Measurements from ENCODE around the gene RFT1.

RFT1 gene

DNA sequence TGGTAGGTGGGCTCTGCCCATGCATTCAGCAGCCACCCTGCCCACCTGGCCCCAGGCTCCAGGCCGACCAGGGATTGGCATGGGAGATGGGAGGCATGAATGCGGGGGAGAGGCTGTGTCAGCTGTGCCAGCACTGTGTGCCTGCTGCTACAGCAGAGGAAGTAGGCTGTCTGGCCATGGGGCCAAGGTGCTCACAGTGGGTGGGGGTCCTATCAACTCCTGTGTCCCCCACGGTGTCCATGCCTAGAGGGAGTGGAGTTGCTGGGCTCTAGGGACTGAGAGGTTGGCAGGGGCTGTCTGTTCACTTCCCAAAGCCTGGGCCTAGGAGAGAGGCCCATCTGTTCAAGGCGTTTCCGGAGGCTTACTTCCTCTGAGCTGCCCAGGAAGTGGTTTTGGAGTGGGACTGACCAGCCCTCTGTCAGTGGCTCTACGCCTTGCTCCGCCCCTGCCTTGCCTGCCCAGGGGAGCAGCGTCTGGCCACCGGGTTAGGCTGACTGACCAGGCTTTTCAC is 36.6 kb upstream of the RFT1 start:
- no peak for DNase-seq (ENCODE audit: low read depth, low spot score)
- Histone ChIP-seq H3K27ac (no peak overlapping the region), H3K9me3 (ENCODE audit: low read depth, low read length) (no peaks in the 10 kb centered on the region), H3K36me3 (ENCODE audit: insufficient read depth, low read length) (no peaks in the 10 kb centered on the region), H3K4me3 (no peak overlapping the region), H3K9ac (ENCODE audit: insufficient read length) (no peak overlapping the region)
- TF ChIP-seq EZH2 (IDR thresholded peaks at IDR 0.05) (no peak), FOXP2 (optimal IDR thresholded peaks at IDR 0.05; ENCODE audit: control extremely low read depth, extremely low read length, insufficient read depth) (no peak), POLR2AphosphoS5 (IDR thresholded peaks at IDR 0.05; ENCODE audit: borderline replicate concordance, low read depth, low read length) (no peak)

DNA sequence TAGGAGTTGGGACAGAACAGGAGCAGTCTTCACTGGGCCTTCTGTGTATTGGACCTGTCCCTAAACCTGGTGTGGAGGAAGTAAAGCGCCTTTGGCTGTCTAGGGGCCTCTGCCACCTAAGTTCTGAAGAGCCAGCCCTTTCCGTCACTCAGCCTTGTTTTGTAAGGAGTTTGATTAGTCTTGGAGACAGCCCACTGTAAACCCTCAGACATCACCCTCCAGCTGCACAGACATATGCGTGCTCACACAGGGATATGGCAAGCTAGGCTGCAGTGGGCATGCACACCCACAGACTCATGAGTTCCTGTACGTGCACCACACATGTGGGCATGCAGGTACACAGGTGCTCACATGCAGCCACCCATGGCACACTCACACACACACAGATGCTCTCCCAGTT is 36.0 kb upstream of the RFT1 start:
- Histone ChIP-seq H3K9ac (ENCODE audit: insufficient read length) (no peak overlapping the region), H3K27ac (no peak overlapping the region), H3K4me3 (no peak overlapping the region), H3K36me3 (ENCODE audit: insufficient read depth, low read length) (no peaks in the 10 kb centered on the region), H3K9me3 (ENCODE audit: low read depth, low read length) (no peaks in the 10 kb centered on the region)
- TF ChIP-seq EZH2 (IDR thresholded peaks at IDR 0.05) (no peak), POLR2AphosphoS5 (IDR thresholded peaks at IDR 0.05; ENCODE audit: borderline replicate concordance, low read depth, low read length) (no peak), FOXP2 (optimal IDR thresholded peaks at IDR 0.05; ENCODE audit: control extremely low read depth, extremely low read length, insufficient read depth) (no peak)
- no peak for DNase-seq (ENCODE audit: low read depth, low spot score)

DNA sequence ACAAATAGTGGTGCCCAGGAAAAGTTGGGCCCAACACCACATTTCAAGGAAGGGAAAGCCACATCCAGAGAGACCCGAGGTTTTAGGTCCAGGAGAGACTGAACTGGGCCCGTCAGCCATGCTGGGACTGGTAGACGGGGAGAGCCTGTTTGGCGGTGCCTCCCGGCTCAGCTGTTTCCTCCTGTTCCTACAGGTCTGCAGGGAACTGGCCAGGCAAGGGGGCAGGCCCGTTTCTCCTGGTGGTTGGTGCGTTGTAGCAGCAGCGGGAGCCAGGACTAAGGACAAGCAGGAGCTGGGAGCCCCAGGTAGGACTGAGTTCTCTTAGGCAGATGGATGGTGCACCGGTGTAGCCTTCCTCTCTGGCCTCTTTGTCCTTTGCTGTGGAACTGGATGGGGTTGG is 34.7 kb upstream of the RFT1 start:
- TF ChIP-seq POLR2AphosphoS5 (IDR thresholded peaks at IDR 0.05; ENCODE audit: borderline replicate concordance, low read depth, low read length), result no peak
- no peak for TF ChIP-seq EZH2 (IDR thresholded peaks at IDR 0.05)
- TF ChIP-seq FOXP2 (optimal IDR thresholded peaks at IDR 0.05; ENCODE audit: control extremely low read depth, extremely low read length, insufficient read depth), result no peak
- Histone ChIP-seq H3K36me3 (ENCODE audit: insufficient read depth, low read length) (no peaks in the 10 kb centered on the region), H3K9ac (ENCODE audit: insufficient read length) (no peak overlapping the region), H3K9me3 (ENCODE audit: low read depth, low read length) (no peaks in the 10 kb centered on the region), H3K4me3 (no peak overlapping the region), H3K27ac (no peak overlapping the region)
- no peak for DNase-seq (ENCODE audit: low read depth, low spot score)

DNA sequence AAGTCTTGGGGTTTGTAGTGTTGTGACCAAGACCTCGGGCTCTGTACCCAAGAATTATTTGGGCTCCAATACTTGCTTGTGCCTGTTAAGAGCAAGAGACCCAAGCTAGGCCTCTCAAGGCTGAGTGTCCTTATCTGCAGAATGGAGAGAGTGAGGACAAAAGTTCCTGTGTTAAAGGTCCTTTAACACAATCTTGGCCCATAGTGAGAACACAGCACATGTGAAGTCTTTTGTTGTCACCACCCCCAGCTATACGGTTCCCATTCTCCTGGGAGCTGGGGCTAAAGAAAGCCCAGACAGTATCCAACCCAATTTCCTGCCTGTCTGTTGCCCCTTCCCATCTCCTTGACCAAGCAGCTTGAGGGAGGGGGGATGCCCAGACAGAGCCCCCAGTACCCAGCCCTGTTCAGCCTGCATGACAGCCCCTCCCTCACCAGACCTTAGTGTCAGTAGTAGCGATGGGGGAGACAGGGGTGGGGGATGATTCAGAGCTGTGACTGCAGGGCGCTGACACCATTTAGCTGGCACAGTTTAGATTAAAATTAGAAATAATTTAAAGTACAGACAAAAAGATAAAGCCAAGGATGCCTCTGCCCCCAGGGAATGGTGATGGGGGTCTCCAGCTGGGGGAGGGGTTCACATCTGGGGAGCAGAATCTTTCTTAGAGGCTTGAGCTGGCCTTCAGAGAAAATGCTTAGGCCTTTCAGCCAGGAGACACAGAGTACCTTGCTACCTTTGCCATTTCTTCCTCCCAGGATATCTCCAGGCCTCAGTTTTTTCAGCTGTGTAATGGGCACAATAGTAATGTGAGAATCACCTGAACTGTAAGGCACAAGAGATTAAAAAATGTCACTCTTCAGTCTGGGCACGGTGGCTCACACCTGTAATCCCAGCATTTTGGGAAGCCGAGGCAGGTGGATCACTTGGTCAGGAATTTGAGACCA is 33.5 kb upstream of the RFT1 start:
- Histone ChIP-seq H3K36me3 (ENCODE audit: insufficient read depth, low read length) (no peaks in the 10 kb centered on the region), H3K27ac (no peak overlapping the region), H3K9me3 (ENCODE audit: low read depth, low read length) (no peaks in the 10 kb centered on the region), H3K9ac (ENCODE audit: insufficient read length) (no peak overlapping the region), H3K4me3 (no peak overlapping the region)
- TF ChIP-seq EZH2 (IDR thresholded peaks at IDR 0.05), result no peak
- no peak for TF ChIP-seq POLR2AphosphoS5 (IDR thresholded peaks at IDR 0.05; ENCODE audit: borderline replicate concordance, low read depth, low read length)
- TF ChIP-seq FOXP2 (optimal IDR thresholded peaks at IDR 0.05; ENCODE audit: control extremely low read depth, extremely low read length, insufficient read depth), result no peak
- DNase-seq (ENCODE audit: low read depth, low spot score), result no peak

DNA sequence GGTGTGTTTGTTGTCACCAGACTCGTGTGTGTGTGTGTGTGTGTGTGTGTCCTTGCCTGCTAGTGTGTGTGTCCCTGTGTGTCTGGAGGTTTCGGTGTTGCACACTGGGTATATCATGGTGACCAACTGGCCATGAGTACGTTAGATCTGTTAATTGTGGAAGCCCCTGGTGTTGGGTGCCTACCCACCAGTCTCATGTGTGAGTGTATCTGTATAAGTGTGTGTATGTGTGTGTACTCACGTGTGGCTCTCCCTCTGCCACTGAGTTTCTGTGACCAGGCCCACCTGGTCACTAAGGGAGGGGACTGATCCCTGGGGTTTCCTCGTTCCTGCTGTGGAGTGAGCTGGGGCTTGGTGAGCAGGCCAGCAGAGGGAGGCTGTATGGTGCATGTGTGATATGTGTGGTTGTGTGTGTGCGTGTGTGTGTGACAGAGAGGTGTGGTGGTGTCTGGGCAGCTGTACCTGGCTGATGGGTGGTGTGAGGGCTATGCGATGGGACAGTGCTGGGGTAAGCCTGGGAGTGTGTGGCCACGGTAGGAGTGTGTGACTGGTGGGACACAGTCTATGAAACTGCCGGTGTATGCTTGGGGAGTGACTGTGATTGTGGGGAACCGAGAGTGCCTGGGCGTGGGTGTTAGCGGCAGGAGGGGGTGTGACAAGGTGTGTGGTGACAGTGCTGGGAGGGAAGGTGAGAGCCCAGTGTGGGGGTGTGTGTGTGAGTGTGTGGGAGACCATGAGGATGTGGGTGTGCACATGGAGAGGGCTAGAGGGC is 32.6 kb upstream of the RFT1 start:
- Histone ChIP-seq H3K27ac (no peak overlapping the region), H3K9me3 (ENCODE audit: low read depth, low read length) (no peaks in the 10 kb centered on the region), H3K9ac (ENCODE audit: insufficient read length) (no peak overlapping the region), H3K36me3 (ENCODE audit: insufficient read depth, low read length) (no peaks in the 10 kb centered on the region), H3K4me3 (no peak overlapping the region; the same call in 1 of the 2 replicates)
- TF ChIP-seq POLR2AphosphoS5 (IDR thresholded peaks at IDR 0.05; ENCODE audit: borderline replicate concordance, low read depth, low read length), result no peak
- no peak for TF ChIP-seq FOXP2 (optimal IDR thresholded peaks at IDR 0.05; ENCODE audit: control extremely low read depth, extremely low read length, insufficient read depth)
- no peak for TF ChIP-seq EZH2 (IDR thresholded peaks at IDR 0.05)
- DNase-seq (ENCODE audit: low read depth, low spot score), result no peak

DNA sequence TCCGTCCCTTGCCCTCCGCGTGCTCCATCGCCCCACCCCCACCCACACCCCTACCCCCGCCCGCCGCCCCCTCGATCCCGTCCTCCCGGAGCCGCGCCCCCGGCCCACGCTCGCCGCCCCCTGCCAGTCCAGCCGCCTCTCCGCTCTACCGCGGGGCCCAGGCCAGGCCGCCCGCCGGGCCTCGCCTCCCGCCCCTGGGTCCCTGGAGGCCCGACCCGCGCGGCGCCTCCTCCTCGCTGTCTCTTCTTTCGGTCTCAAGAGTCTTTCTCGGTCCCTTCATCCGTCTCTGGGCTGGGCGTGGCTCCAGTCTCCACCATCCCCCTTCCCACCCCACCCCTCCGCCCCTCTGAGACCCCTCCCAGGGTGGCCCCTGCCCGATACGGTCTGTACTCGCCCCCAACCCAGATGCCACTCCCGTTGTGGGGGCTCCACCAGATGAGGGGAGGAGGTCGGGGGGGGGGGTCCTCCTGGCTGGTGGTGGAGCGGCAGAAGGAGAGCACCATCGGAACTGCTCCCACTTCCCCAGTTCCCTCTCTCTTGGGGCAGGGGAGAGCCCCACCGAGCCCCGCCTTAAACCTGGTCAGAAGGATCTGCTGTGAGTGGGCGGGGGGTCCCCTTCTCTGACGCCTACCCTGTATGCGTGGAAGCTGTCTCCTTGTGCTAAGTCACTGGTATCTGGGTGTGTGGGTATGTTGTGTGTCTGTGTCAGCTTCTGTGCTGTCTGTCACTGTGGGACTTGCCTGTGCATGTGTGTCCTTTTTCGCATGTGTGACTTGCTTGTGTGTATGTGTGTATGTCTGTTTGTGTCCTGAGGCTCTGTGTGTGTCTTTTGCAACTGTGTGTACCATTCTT is 31.8 kb upstream of the RFT1 start:
- Histone ChIP-seq H3K4me3 (peak overlapping the region; percentile 77), H3K9me3 (ENCODE audit: low read depth, low read length) (no peaks in the 10 kb centered on the region), H3K27ac (no peak overlapping the region), H3K36me3 (ENCODE audit: insufficient read depth, low read length) (no peaks in the 10 kb centered on the region), H3K9ac (ENCODE audit: insufficient read length) (no peak overlapping the region)
- TF ChIP-seq FOXP2 (optimal IDR thresholded peaks at IDR 0.05; ENCODE audit: control extremely low read depth, extremely low read length, insufficient read depth), result no peak
- no peak for TF ChIP-seq POLR2AphosphoS5 (IDR thresholded peaks at IDR 0.05; ENCODE audit: borderline replicate concordance, low read depth, low read length)
- TF ChIP-seq EZH2 (IDR thresholded peaks at IDR 0.05), result no peak
- no peak for DNase-seq (ENCODE audit: low read depth, low spot score)

DNA sequence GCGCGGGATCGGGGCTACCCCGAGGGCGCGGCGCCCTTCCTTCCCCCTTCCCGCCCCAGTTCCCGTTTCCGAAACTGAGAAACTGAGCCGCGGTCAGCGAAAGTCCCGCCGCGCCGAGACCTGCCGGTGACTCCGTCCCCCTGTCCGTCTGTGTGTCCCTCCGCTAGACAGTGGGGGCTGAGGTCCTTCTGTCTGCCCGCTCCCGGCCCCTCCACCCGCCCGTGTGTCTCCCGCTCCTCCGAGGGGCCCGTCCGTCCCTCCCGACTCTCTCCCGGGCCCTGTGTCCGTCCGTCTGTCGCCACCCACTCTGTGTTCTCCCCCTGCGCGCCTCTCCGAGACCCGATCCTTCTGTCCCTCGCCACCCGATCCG is 31.2 kb upstream of the RFT1 start:
- H3K36me3 ChIP-seq (ENCODE audit: insufficient read depth, low read length), result no peaks in the 10 kb centered on the region
- peak overlapping the region; percentile 77 for H3K4me3 ChIP-seq
- no peak overlapping the region for H3K27ac ChIP-seq
- TF ChIP-seq POLR2AphosphoS5 (IDR thresholded peaks at IDR 0.05; ENCODE audit: borderline replicate concordance, low read depth, low read length) (no peak), FOXP2 (optimal IDR thresholded peaks at IDR 0.05; ENCODE audit: control extremely low read depth, extremely low read length, insufficient read depth) (no peak), EZH2 (IDR thresholded peaks at IDR 0.05) (no peak)
- DNase-seq (ENCODE audit: low read depth, low spot score), result no peak
- no peaks in the 10 kb centered on the region for H3K9me3 ChIP-seq (ENCODE audit: low read depth, low read length)
- H3K9ac ChIP-seq (ENCODE audit: insufficient read length), result peak overlapping the region; percentile 26
